Gastroesophageal sphincter (tissue), 3 donors: ENCODE results near the gene SPINT4.

Source experiments
- EP300 ChIP-seq: sonication (generic); formaldehyde crosslinking; IDR thresholded peaks from one replicate; pipeline ENCODE4 v1.6.1; 2017; ENCODE audit warnings: antibody characterized with exemption, mild to moderate bottlenecking
- POLR2A ChIP-seq, 2 donors: fragments of 450-650 bp; IDR thresholded peaks; one replicate each; pipeline ENCODE4 v1.6.1; 2017; ENCODE audit warnings: antibody characterized with exemption in 2 of 2, mild to moderate bottlenecking in 2 of 2, moderate library complexity in 1 of 2
- POLR2AphosphoS5 ChIP-seq: sonication (generic); formaldehyde crosslinking; IDR thresholded peaks from one replicate; pipeline ENCODE4 v1.6.1; 2017; ENCODE audit warnings: antibody characterized with exemption
- TF ChIP-seq, protein P1 (sequence below), 4 experiments: fragments of 200-600 bp in 2 of 4; fragments of 450-650 bp in 2 of 4; sonication (generic) in 1 of 4; IDR thresholded peaks; one replicate each; pipeline ENCODE4 v1.5.1; 2017 to 2019; ENCODE audit warnings: antibody characterized with exemption in 4 of 4, mild to moderate bottlenecking in 2 of 4, moderate library complexity in 2 of 4

DNA sequence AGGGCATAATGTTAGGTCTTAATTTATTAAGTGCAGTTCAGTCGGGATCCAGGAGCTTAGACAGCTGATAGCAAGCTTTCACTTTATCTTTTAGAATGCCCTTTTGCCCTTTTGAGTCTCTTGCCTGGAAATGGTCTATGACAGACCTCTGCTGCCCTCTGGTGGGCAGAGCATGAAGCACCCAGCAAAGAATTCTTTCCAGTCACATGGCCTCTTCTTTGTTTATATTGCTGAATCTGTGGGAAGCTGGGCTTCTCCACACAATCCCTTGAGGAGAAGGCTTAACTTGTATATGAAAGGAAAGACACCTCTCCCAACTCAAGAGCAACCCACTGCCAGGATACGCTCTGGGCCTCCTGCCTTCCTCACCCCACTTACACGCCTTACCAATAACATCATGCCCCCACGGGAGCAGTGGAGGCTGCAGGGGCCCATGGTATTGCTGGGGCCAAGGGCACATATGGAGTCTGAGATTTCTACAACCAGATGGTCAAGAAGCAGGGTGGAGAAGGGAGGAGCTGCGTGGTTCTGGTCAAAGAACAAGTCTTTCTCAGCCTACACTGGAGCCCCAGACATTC lies 49.1 kb downstream of the SPINT4 start:
- TF ChIP-seq POLR2AphosphoS5 (peak; percentile 33), EP300 (no peak), POLR2A (IDR thresholded peaks at IDR 0.05) (no peak)
- TF ChIP-seq, protein P1, sequence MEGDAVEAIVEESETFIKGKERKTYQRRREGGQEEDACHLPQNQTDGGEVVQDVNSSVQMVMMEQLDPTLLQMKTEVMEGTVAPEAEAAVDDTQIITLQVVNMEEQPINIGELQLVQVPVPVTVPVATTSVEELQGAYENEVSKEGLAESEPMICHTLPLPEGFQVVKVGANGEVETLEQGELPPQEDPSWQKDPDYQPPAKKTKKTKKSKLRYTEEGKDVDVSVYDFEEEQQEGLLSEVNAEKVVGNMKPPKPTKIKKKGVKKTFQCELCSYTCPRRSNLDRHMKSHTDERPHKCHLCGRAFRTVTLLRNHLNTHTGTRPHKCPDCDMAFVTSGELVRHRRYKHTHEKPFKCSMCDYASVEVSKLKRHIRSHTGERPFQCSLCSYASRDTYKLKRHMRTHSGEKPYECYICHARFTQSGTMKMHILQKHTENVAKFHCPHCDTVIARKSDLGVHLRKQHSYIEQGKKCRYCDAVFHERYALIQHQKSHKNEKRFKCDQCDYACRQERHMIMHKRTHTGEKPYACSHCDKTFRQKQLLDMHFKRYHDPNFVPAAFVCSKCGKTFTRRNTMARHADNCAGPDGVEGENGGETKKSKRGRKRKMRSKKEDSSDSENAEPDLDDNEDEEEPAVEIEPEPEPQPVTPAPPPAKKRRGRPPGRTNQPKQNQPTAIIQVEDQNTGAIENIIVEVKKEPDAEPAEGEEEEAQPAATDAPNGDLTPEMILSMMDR (IDR thresholded peaks at IDR 0.05), result peak; percentile 92 to 98 (median 96)
